ENCODE data around the gene EXOSC7. TPM values are rescaled to one million over a fixed set of nuclear protein-coding genes. Genes with fewer than 3 reads are reported as not detected.

The EXOSC7 gene
- total and polyA plus RNA-seq, 2 donors (not counting 3 experiments of a cell fraction or from before 2014, with no cell fraction given) = 44.5 to 53.8 TPM

GRCh38 chr3:45010811-45011333 is 34.8 kb downstream of the EXOSC7 start:
- no peak for FAIRE-seq
- dilution Hi-C loops (cut with MboI; ENCODE audit: extremely low pct_ligation_motif_present, low sequenced_read_pairs) = no loop called here
- no peak overlapping the region for H3K4me3 ChIP-seq (replicated peaks in 1 of 3; ENCODE audit: insufficient read depth in 1 of 3, low read depth in 1 of 3, low read length in 3 of 3)

DNA sequence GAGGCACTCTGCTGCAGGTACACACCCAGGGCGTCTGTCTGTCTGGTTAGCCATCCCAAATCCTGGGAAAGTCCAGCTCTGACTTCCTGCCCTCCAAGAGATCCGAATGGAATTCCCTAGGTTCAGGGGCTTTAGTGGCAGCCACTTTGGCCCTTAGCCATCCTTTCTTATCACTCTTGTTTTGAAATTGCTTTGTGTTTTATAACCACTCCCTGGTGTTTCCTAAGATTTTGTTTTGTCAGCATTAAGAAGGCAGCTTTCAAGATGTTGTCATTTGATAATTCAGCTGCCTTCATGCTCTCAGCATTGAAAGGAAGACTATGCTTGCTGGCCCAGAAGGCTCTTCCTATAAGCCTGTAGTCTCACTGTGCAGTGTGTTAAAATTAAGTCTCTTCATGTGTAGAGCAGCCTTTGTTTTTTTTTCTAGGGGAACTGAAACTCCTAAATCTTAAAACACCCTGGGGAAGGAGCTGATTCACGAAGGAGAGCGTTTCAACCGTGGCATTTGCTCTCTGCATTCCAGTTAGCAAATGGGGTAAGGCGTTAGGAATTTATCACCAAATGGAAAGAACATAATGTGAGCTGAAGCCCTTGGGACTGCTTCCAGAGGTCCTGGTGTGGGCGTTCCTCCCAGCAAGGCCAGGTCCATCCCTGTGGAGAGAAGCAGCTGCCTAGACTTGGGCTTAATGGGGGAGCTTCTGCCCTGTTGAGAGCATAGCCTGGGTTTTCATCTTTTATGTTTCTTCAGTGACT is 35.9 kb downstream of the EXOSC7 start:
- no peak overlapping the region for H3K4me3 ChIP-seq (replicated peaks in 1 of 3; ENCODE audit: insufficient read depth in 1 of 3, low read depth in 1 of 3, low read length in 3 of 3)

More at GRCh38 chr3:45010811-45011333, 34.8 kb downstream of the EXOSC7 start:
- H3K9me3 ChIP-seq (replicated peaks; ENCODE audit: control insufficient read depth, insufficient read depth, low read length) = no peaks in the 10 kb centered on the region
- H3K79me2 ChIP-seq (ENCODE audit: control insufficient read depth, insufficient read depth, low read length) = no peaks in the 10 kb centered on the region
- no peaks in the 10 kb centered on the region for H4K20me1 ChIP-seq (replicated peaks; ENCODE audit: control insufficient read depth, extremely low read depth, insufficient read depth, low read length)
- TF ChIP-seq JUN (IDR thresholded peaks at IDR 0.05; ENCODE audit: borderline replicate concordance, insufficient read depth, insufficient read length, low read depth) = no peak
- peak; percentile 0 for TF ChIP-seq POLR2A (IDR thresholded peaks at IDR 0.05; ENCODE audit: low read depth, low read length)
- DNase-seq (ENCODE audit: low read depth, low spot score) = peak; percentile 58
- peak overlapping the region; percentile 68 for H3K9ac ChIP-seq (replicated peaks; ENCODE audit: extremely low read depth, insufficient read depth, low read length)
- peaks cover 23% of the 10 kb centered on the region for H3K4me1 ChIP-seq (ENCODE audit: control insufficient read depth, extremely low read depth, insufficient read depth, low read length)
- peaks cover 0 to 3% of the 10 kb centered on the region in 2 experiments for H3K36me3 ChIP-seq (ENCODE audit: control insufficient read depth in 2 of 2, extremely low read depth in 1 of 2, insufficient read depth in 2 of 2, low read length in 2 of 2)
- ChIA-PET POLR2A (no interaction called here), CTCF (interaction anchor here (1.0 to 2.8 kb wide), 4 partner anchors 8 to 22 kb away, joined by 3 to 16 read pairs (median 5); no protein-coding TSS in a partner anchor)
- intact Hi-C loops (cut with micrococcal nuclease) = no loop called here
- no peaks in the 10 kb centered on the region for H3K9me1 ChIP-seq (replicated peaks; ENCODE audit: control insufficient read depth, extremely low read depth, insufficient read depth, low read length)
- no peaks in the 10 kb centered on the region for H3K27me3 ChIP-seq (ENCODE audit: control insufficient read depth in 2 of 2, insufficient read depth in 2 of 2, low read length in 2 of 2)
- no TSS peak for BruUV-seq (replicated peaks)
- no peak overlapping the region for H3K4me2 ChIP-seq (ENCODE audit: insufficient read depth, low read length)
- H3K27ac ChIP-seq (ENCODE audit: insufficient read depth, low read depth, low read length) = peak overlapping the region; percentile 98
- no peak overlapping the region for H2AFZ ChIP-seq (ENCODE audit: low read depth, low read length)

More for the DNA sequence above, 35.9 kb downstream of the EXOSC7 start:
- intact Hi-C loops (cut with micrococcal nuclease) (loop anchor here (1.0 kb wide), 1 partner anchor 25 kb away; no protein-coding TSS in a partner anchor), dilution Hi-C loops (cut with MboI; ENCODE audit: extremely low pct_ligation_motif_present, low sequenced_read_pairs) (no loop called here)
- TF ChIP-seq GATA2 (IDR thresholded peaks at IDR 0.05; ENCODE audit: insufficient read depth, insufficient read length, low read depth, low read length) (peak; percentile 78), POLR2A (IDR thresholded peaks at IDR 0.05; ENCODE audit: low read depth, low read length) (no peak), EZH2 (IDR thresholded peaks at IDR 0.05; ENCODE audit: borderline replicate concordance, low read depth, low read length, severe bottlenecking) (no peak), POLR2AphosphoS5 (IDR thresholded peaks at IDR 0.05; ENCODE audit: insufficient read depth, low read depth, low read length) (peak; percentile 31), MYC (IDR thresholded peaks at IDR 0.05; ENCODE audit: low read depth, low read length) (no peak), JUN (IDR thresholded peaks at IDR 0.05; ENCODE audit: borderline replicate concordance, insufficient read depth, insufficient read length, low read depth) (peak; percentile 34), FOS (IDR thresholded peaks at IDR 0.05; ENCODE audit: borderline replicate concordance, insufficient read depth, low read length) (no peak)
- TF ChIP-seq, protein P1, sequence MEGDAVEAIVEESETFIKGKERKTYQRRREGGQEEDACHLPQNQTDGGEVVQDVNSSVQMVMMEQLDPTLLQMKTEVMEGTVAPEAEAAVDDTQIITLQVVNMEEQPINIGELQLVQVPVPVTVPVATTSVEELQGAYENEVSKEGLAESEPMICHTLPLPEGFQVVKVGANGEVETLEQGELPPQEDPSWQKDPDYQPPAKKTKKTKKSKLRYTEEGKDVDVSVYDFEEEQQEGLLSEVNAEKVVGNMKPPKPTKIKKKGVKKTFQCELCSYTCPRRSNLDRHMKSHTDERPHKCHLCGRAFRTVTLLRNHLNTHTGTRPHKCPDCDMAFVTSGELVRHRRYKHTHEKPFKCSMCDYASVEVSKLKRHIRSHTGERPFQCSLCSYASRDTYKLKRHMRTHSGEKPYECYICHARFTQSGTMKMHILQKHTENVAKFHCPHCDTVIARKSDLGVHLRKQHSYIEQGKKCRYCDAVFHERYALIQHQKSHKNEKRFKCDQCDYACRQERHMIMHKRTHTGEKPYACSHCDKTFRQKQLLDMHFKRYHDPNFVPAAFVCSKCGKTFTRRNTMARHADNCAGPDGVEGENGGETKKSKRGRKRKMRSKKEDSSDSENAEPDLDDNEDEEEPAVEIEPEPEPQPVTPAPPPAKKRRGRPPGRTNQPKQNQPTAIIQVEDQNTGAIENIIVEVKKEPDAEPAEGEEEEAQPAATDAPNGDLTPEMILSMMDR (IDR thresholded peaks at IDR 0.05; ENCODE audit: extremely low read depth in 1 of 2, insufficient read depth in 1 of 2, low read depth in 1 of 2, low read length in 2 of 2) = no peak
- TF ChIP-seq, protein P2, sequence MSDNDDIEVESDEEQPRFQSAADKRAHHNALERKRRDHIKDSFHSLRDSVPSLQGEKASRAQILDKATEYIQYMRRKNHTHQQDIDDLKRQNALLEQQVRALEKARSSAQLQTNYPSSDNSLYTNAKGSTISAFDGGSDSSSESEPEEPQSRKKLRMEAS (IDR thresholded peaks at IDR 0.05; ENCODE audit: insufficient read depth, insufficient read length) = no peak
- no peaks in the 10 kb centered on the region for H3K79me2 ChIP-seq (ENCODE audit: control insufficient read depth, insufficient read depth, low read length)
- peak; percentile 97 for FAIRE-seq
- POLR2A ChIA-PET = interaction anchor here (0.6 to 1.2 kb wide), 3 partner anchors 9 to 156 kb away, joined by 3 to 4 read pairs (median 4); partner anchors contain the start of gene EXOSC7
- no peak overlapping the region for H2AFZ ChIP-seq (ENCODE audit: low read depth, low read length)
- CTCF ChIA-PET = interaction anchor here (0.8 to 2.8 kb wide), 10 partner anchors 9 to 26 kb away, joined by 3 to 16 read pairs (median 4); no protein-coding TSS in a partner anchor
- H3K4me1 ChIP-seq (ENCODE audit: control insufficient read depth, extremely low read depth, insufficient read depth, low read length) = peaks cover 23% of the 10 kb centered on the region
- H3K9ac ChIP-seq (replicated peaks; ENCODE audit: extremely low read depth, insufficient read depth, low read length) = peak overlapping the region; percentile 69
- H3K27ac ChIP-seq (ENCODE audit: insufficient read depth, low read depth, low read length) = peak overlapping the region; percentile 98
- H3K9me1 ChIP-seq (replicated peaks; ENCODE audit: control insufficient read depth, extremely low read depth, insufficient read depth, low read length) = no peaks in the 10 kb centered on the region
- no TSS peak for BruUV-seq (replicated peaks)
- DNase-seq (ENCODE audit: low read depth, low spot score) = peak; percentile 98
- peak overlapping the region; percentile 43 for H3K4me2 ChIP-seq (ENCODE audit: insufficient read depth, low read length)
- H3K27me3 ChIP-seq (ENCODE audit: control insufficient read depth in 2 of 2, insufficient read depth in 2 of 2, low read length in 2 of 2) = no peaks in the 10 kb centered on the region
- no peaks in the 10 kb centered on the region for H4K20me1 ChIP-seq (replicated peaks; ENCODE audit: control insufficient read depth, extremely low read depth, insufficient read depth, low read length)
- H3K9me3 ChIP-seq (replicated peaks; ENCODE audit: control insufficient read depth, insufficient read depth, low read length) = no peaks in the 10 kb centered on the region
- peaks cover 0 to under 1% of the 10 kb centered on the region in 2 experiments for H3K36me3 ChIP-seq (ENCODE audit: control insufficient read depth in 2 of 2, extremely low read depth in 1 of 2, insufficient read depth in 2 of 2, low read length in 2 of 2)

All from endothelial cell of umbilical vein (primary cell).